Measurements from ENCODE around the gene STK17A. TPM values are rescaled to one million over a fixed set of nuclear protein-coding genes. Genes with fewer than 3 reads are reported as not detected.

STK17A gene
- total RNA-seq, 1 donor from 2014 or later = 35.0 TPM

GRCh38 chr7:43536773-43537172, 46.1 kb upstream of the STK17A start:
- peak overlapping the region; percentile 96 for H3K27ac Mint-ChIP-seq (ENCODE audit: unreplicated experiment)
- no peaks in the 10 kb centered on the region for H3K9me3 Mint-ChIP-seq (ENCODE audit: low read depth)
- no peaks in the 10 kb centered on the region for H3K36me3 Mint-ChIP-seq (ENCODE audit: low read depth)
- TF ChIP-seq CTCF (IDR thresholded peaks at IDR 0.05) = no peak
- no peaks in the 10 kb centered on the region for H3K27me3 Mint-ChIP-seq (ENCODE audit: low read depth)
- no peak for DNase-seq (ENCODE audit: low spot score)
- no peak overlapping the region for H3K4me3 Mint-ChIP-seq (ENCODE audit: unreplicated experiment)
- peaks cover 56% of the 10 kb centered on the region for H3K4me1 Mint-ChIP-seq (ENCODE audit: low read depth)

- no peaks in the 10 kb centered on the region for H3K36me3 Mint-ChIP-seq (ENCODE audit: low read depth)
- no peak overlapping the region for H3K4me3 Mint-ChIP-seq (ENCODE audit: unreplicated experiment)
Observed at GRCh38 chr7:43537765-43538403, 45.0 kb upstream of the STK17A start.

GRCh38 chr7:43538404-43538771, 44.5 kb upstream of the STK17A start:
- Mint-ChIP-seq H3K27me3 (ENCODE audit: low read depth) (no peaks in the 10 kb centered on the region), H3K36me3 (ENCODE audit: low read depth) (no peaks in the 10 kb centered on the region), H3K4me3 (ENCODE audit: unreplicated experiment) (no peak overlapping the region), H3K27ac (ENCODE audit: unreplicated experiment) (no peak overlapping the region), H3K9me3 (ENCODE audit: low read depth) (no peaks in the 10 kb centered on the region), H3K4me1 (ENCODE audit: low read depth) (peaks cover 54% of the 10 kb centered on the region)
- DNase-seq (ENCODE audit: low spot score) = no peak
- TF ChIP-seq CTCF (IDR thresholded peaks at IDR 0.05) = no peak

More at GRCh38 chr7:43537765-43538403, 45.0 kb upstream of the STK17A start:
- H3K4me1 Mint-ChIP-seq (ENCODE audit: low read depth) = peaks cover 56% of the 10 kb centered on the region
- no peaks in the 10 kb centered on the region for H3K27me3 Mint-ChIP-seq (ENCODE audit: low read depth)
- no peaks in the 10 kb centered on the region for H3K9me3 Mint-ChIP-seq (ENCODE audit: low read depth)
- no peak for TF ChIP-seq CTCF (IDR thresholded peaks at IDR 0.05)
- peak overlapping the region; percentile 61 for H3K27ac Mint-ChIP-seq (ENCODE audit: unreplicated experiment)
- DNase-seq (ENCODE audit: low spot score) = no peak

GRCh38 chr7:43540471-43540870, 42.4 kb upstream of the STK17A start:
- Mint-ChIP-seq H3K4me3 (ENCODE audit: unreplicated experiment) (no peak overlapping the region), H3K36me3 (ENCODE audit: low read depth) (no peaks in the 10 kb centered on the region), H3K4me1 (ENCODE audit: low read depth) (peaks cover 34% of the 10 kb centered on the region), H3K27ac (ENCODE audit: unreplicated experiment) (no peak overlapping the region), H3K9me3 (ENCODE audit: low read depth) (no peaks in the 10 kb centered on the region), H3K27me3 (ENCODE audit: low read depth) (no peaks in the 10 kb centered on the region)
- TF ChIP-seq CTCF (IDR thresholded peaks at IDR 0.05) = no peak
- DNase-seq (ENCODE audit: low spot score) = no peak

- no peak for TF ChIP-seq CTCF (IDR thresholded peaks at IDR 0.05)
- no peak for DNase-seq (ENCODE audit: low spot score)
- Mint-ChIP-seq H3K27ac (ENCODE audit: unreplicated experiment) (no peak overlapping the region), H3K27me3 (ENCODE audit: low read depth) (no peaks in the 10 kb centered on the region), H3K4me3 (ENCODE audit: unreplicated experiment) (no peak overlapping the region), H3K4me1 (ENCODE audit: low read depth) (peaks cover 11% of the 10 kb centered on the region), H3K9me3 (ENCODE audit: low read depth) (peaks cover 12% of the 10 kb centered on the region), H3K36me3 (ENCODE audit: low read depth) (peaks cover 6% of the 10 kb centered on the region)
Observed at GRCh38 chr7:43542716-43543115, 40.2 kb upstream of the STK17A start.

Data from chondrocyte (in vitro differentiated cells).